GM21825 (cell line): Measurements from ENCODE around the gene SEMA4A.
"Not testable (repeated sequence)": the region's sequence is repeated elsewhere in the genome, so short reads cannot be mapped to it uniquely, and the experiment has no call there.

Source experiments
- ATAC-seq: cut with Tn5 transposase; IDR thresholded peaks from one replicate; pipeline ENCODE4 v1.9.1; 2021; ENCODE audit warnings: mild to moderate bottlenecking, moderate library complexity; ENCODE audit not compliant: unreplicated experiment

SEMA4A gene

GRCh38 chr1:156191292-156191964, 38.0 kb downstream of the SEMA4A start:
- no peak for ATAC-seq

- no peak for ATAC-seq
Measured at GRCh38 chr1:156193208-156193487, 39.8 kb downstream of the SEMA4A start.

- peak; percentile 92 for ATAC-seq
Measured at GRCh38 chr1:156193488-156194299, 40.3 kb downstream of the SEMA4A start, which contains the start of gene SLC25A44. Gene SLC25A44, plus strand, starts transcription at chr1:156194104. Its CDS starts 5,744 bp downstream, at chr1:156199848.

GRCh38 chr1:156194300-156194652, 40.9 kb downstream of the SEMA4A start:
- ATAC-seq, result peak; percentile 2

GRCh38 chr1:156195853-156196252, 42.5 kb downstream of the SEMA4A start:
- no peak for ATAC-seq

GRCh38 chr1:156196445-156196844, 43.1 kb downstream of the SEMA4A start:
- no peak for ATAC-seq

GRCh38 chr1:156198831-156199349, 45.5 kb downstream of the SEMA4A start:
- no peak for ATAC-seq

- ATAC-seq, result no peak
Measured at GRCh38 chr1:156200044-156200443, 46.7 kb downstream of the SEMA4A start.

GRCh38 chr1:156203331-156203730, 49.9 kb downstream of the SEMA4A start:
- ATAC-seq, result no peak

GRCh38 chr1:156204686-156205085, 51.3 kb downstream of the SEMA4A start:
- ATAC-seq, result no peak

GRCh38 chr1:156211243-156211642, 57.9 kb downstream of the SEMA4A start:
- no peak for ATAC-seq

GRCh38 chr1:156212130-156212529, 58.7 kb downstream of the SEMA4A start:
- no peak for ATAC-seq

GRCh38 chr1:156212833-156213643, 59.7 kb downstream of the SEMA4A start, which contains the start of gene PMF1:
Gene PMF1, plus strand, starts transcription at chr1:156213007. Its CDS starts 9 bp downstream, at chr1:156213016.
- peak; percentile 80 for ATAC-seq

- no peak for ATAC-seq
Measured at GRCh38 chr1:156213644-156213966, 60.2 kb downstream of the SEMA4A start.

- no peak for ATAC-seq
Measured at GRCh38 chr1:156214024-156214748, 60.8 kb downstream of the SEMA4A start.

- ATAC-seq, result not testable (repeated sequence)
Measured at GRCh38 chr1:156216361-156217086, 63.1 kb downstream of the SEMA4A start.

- ATAC-seq, result no peak
Measured at GRCh38 chr1:156217871-156218270, 64.5 kb downstream of the SEMA4A start.

- no peak for ATAC-seq
Measured at GRCh38 chr1:156220226-156220625, 66.8 kb downstream of the SEMA4A start.

- no peak for ATAC-seq
Measured at GRCh38 chr1:156221986-156222692, 68.8 kb downstream of the SEMA4A start.

- no peak for ATAC-seq
Measured at GRCh38 chr1:156225677-156226014, 72.3 kb downstream of the SEMA4A start.
